GM23248 (cell line): ENCODE measurements around the gene RIPPLY1.

Source experiments
- EZH2 ChIP-seq: fragments of 200-600 bp; sonication (generic); IDR thresholded peaks from 2 replicates; pipeline ENCODE4 v1.6.1; 2018; ENCODE audit warnings: antibody characterized with exemption, mild to moderate bottlenecking; ENCODE audit not compliant: insufficient read depth, poor library complexity, severe bottlenecking
- EZH2phosphoT487 ChIP-seq: fragments of 200-600 bp; sonication (generic); IDR thresholded peaks from 2 replicates; pipeline ENCODE4 v1.6.1; 2018; ENCODE audit warnings: antibody characterized with exemption, moderate library complexity, mild to moderate bottlenecking, low read depth; ENCODE audit not compliant: insufficient read depth

DNA sequence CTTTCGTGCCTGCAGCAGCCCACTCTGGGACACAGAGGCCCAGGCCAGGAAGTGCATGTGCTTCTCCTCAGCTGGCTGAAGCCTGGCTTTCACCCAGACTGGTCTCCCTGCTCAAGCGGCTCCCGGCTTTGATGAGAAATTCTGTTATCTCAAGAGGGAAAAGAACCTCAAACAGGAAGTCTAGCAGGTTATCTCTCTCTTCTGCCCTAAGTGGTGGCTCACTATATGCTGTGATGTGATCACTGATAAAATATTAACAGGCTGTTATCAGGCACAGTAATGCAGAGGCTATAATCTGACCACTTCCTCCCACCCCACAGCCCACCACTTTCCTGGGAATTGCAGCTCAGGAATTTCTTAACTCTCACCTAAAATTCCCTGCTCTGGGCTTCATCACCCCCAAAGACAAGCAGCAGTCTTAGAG, 30.4 kb upstream of the RIPPLY1 start:
- TF ChIP-seq EZH2 (no peak), EZH2phosphoT487 (no peak)
